CD4-positive, alpha-beta T cell treated with Interleukin-12 subunit alpha and Interleukin-12 subunit beta, for 1 hour (primary cell): ENCODE results near the gene PDCD1LG2.
"Not testable (repeated sequence)": the region's sequence is repeated elsewhere in the genome, so short reads cannot be mapped to it uniquely, and the experiment has no call there.

Source experiments
- DNase-seq: peaks from one replicate; pipeline ENCODE4 v3.0.0-alpha.2; 2020

The PDCD1LG2 gene

GRCh38 chr9:5494765-5495164, 15.6 kb upstream of the PDCD1LG2 start:
- not testable (repeated sequence) for DNase-seq

DNA sequence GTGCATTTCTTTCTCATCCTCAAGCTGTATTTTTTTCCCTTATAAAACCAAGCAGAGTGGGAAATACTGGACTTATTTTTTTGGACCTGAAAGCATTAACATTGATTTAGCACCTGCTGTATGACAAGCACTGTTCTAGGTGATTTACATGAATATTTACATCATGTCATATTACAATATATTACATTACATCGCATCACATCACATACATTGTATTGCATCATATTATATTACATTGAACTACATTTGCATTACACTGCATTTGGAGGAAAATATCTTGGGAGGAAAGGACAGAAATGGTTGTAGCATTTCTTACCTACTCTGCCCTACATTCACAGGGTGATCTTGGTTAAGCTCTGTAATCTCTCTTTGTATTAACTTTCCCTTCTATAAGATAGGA, 11.2 kb upstream of the PDCD1LG2 start:
- no peak for DNase-seq

DNA sequence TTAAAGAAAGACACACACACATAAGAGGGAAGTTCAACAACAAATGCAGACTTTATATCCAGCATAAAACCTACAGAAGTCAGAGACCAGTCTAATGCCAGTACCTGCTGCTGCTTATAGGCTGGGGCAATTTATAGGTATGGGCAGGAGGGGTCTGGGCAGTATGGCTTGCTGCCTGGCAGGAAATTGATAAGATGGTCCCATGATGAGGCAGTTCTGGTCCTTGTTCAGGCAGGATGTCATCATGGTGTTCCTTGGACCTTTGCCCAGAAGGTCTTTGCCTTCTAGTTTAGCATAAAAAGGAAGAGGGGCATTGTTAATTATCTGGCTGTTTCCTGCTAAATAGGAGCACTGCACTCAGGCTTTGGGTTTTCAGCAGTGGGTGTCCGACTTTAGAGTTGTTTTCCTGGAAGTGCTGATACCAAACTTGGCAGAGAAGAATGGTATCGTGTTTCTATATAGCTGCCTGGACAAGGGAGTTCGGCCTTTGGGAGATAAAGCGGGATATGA, 10.4 kb upstream of the PDCD1LG2 start:
- no peak for DNase-seq

- no peak for DNase-seq
Measured at GRCh38 chr9:5500441-5501235, 9.7 kb upstream of the PDCD1LG2 start.

GRCh38 chr9:5502553-5502952, 7.8 kb upstream of the PDCD1LG2 start:
- DNase-seq = no peak

GRCh38 chr9:5509573-5509972, 758 bp upstream of the PDCD1LG2 start:
- DNase-seq = no peak

DNA sequence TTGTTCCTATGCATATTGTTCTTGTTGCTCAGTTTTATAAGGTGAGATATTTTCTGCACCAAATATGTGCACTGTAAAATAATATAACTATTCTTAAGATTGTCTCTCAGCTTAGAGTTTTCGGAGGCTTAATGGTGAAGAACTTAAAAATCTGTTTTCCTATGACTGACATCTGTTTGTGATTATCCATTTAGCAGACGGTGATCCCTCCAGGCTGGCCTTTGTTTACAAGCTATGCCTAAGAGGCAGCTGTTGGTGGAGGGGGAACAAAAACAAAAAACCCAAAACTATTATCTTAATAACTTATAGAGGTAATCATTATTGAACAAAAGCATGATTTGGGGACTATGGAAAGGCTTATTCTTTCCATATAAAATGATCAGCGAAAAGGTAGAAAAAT, 658 bp downstream of the PDCD1LG2 start:
- DNase-seq = no peak

DNA sequence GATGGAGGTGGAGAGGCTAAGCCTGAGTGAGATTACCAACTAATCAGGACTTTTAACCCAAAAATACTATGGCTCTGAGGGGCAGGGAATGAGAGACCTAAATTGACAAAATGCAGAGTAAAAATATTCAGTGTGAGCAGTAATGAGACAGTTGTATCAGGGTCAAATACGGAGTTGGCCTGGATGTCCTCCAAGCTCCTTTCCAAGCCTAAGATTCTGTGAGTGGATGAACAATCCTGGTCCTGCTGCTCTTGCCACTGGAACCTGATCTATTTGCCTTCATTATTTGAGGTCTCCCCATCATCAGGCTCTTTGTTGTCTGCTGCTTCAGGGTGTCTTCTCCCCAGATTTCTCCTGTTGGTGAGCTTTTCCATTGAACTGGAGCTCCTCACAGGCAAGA, 1.1 kb downstream of the PDCD1LG2 start:
- no peak for DNase-seq

GRCh38 chr9:5511935-5512580, 1.7 kb downstream of the PDCD1LG2 start:
- no peak for DNase-seq

DNA sequence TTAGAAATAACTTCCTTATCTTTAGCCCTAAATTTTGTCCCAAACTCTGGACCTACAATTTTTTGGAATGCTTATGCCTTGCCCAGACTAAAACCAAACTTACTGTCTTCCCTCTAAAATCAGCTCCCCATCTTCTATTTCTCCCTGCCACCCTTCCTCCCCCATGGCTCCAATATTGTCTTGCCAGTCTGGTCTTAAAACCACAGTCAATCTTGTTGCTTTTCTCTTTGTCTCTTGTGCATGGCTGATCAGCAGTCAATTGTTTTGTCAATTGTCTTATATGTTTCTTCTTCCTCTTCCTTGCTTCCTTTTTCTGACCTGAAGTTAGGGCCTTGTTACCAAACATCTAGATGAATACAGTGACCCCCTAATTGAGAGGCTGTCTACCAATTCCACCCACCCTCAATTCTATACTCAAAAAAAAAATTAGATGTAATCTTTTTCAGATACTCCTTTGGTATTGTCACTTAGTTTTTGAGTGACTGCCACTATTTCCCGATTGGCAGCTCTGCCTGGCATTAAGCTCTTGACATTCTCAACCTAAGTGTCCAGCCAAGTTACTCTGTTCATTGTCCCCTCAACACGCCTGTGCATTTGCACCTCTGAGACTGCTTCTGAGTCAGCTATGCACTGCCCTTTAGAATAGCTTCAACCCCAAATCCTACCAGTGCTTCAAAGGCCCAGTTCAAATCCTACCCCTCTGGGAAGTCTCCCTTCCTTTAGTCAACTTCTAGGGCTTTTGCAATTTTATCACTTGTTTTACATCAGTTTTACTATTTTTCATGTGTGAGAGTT, 2.5 kb downstream of the PDCD1LG2 start:
- no peak for DNase-seq

DNA sequence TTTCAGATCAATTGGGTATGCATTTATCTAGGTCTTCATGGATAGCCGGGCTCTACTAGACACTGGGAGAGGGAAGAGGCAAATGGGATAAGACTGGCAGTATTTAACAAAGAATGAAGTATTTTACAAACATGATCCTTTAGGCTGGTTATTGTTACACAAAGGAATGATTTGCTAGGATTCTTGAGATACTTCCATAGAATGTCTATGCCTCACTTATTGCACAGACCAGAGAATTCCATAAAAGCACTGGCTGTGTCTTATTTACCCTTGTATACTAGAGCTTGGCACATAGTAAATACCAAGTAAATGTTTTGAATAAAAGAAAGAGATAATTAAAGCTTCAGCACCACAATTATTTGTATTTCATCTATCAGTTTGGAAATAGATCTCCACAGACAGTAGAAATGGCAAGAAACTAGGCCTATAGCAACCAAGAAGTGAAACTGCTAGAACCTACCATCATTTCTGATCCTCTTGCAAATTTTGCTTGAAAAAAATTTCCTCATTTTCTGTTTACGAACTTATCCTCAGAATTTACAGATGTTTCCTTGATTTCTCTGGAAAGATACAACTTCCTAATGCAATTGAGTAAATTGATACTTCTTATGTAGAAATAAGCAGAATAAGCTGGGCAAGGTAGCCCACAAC, 3.8 kb downstream of the PDCD1LG2 start:
- no peak for DNase-seq

GRCh38 chr9:5514617-5515260, 4.4 kb downstream of the PDCD1LG2 start:
- DNase-seq = no peak

- no peak for DNase-seq
Measured at GRCh38 chr9:5515261-5515650, 4.9 kb downstream of the PDCD1LG2 start.

DNA sequence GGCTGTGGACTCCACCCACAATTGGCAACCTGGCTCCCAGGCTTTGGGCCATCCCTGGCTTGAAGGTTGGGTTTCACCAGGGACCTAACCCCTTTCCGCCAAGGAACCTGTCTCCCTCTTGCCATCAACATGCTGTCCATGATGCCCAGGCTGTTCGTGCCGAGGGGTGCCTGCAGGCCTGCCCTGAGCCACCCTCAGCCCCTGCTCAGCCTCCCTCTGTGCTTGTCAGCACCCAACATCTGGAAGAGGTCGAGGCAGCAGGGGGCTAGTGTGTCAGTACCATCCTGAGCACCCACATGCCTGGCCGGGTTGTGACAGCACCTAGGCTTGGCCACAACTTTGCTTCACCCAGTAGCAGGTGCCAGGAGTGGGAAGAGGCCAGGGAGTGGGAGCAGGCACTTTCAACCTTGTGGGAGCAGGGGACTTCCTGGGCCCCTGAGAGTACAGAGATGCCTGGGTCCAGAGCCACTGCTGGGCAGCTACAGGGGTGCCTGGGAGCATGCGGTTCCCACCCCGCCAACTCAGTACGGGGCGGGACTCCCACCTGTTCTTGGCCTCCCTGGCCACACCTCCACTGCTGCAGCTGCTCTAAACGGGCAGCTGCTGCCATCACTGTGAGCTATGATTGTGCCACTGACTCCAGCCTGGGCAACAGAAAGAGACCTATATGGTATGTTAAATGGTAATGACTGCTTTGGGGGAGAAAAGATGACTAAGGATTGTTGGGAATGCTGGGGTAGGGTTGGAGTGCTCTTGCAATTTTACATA, 6.3 kb downstream of the PDCD1LG2 start:
- DNase-seq = no peak

- no peak for DNase-seq
Measured at GRCh38 chr9:5518171-5518936, 8.0 kb downstream of the PDCD1LG2 start.

- DNase-seq = no peak
Measured at GRCh38 chr9:5518937-5519319, 8.6 kb downstream of the PDCD1LG2 start.

DNA sequence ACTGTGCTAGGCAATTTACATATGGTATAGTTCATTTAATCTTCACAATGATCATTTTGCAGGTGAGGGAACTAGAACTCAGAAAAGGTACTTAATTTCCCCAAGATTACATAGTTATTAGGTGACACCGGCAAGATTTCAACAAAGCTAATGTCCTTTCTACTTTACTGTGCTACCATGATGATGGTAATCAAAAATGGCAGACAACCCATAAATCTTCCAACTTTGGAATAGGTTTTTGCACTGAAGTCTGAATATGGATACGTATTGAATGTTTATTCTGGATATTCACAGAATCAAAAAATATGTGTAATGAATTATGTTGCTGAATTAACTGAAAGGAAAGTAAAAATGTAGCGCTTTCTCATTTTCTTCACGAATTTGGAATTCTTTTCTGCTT, 13.8 kb downstream of the PDCD1LG2 start:
- no peak for DNase-seq

- DNase-seq = no peak
Measured at GRCh38 chr9:5529683-5530221, 19.4 kb downstream of the PDCD1LG2 start.

- DNase-seq = peak; percentile 47
Measured at GRCh38 chr9:5531101-5531882, 21.0 kb downstream of the PDCD1LG2 start.

DNA sequence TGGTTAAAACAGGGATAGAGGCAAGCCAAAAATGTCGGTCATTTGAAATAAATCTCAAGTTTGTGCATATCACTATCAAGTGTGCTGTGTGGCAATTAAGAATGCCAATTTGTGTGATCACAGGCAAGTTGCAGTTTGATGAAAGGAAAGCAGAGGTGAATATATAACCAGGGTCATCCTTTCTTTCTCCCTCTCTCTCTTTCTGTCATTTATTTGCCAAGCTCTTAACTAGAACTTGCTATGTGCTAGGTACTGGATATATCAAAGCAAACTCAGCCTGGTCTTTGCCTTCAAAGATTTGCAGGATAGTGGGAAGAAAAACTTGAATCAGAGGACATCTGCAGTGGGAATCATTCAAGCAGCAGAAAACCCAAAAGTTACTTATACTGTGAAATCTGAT, 22.0 kb downstream of the PDCD1LG2 start:
- no peak for DNase-seq
